GM20431 (cell line): ENCODE measurements around the gene LSM14A.

Experiments used
- in situ Hi-C: fragments of 300-500 bp; cut with MseI, MboI; formaldehyde crosslinking; loops from one replicate; pipeline ENCODE4 v1.15.0; 2020; ENCODE audit warnings: low sequenced_read_pairs; ENCODE audit not compliant: unreplicated experiment

LSM14A gene

DNA sequence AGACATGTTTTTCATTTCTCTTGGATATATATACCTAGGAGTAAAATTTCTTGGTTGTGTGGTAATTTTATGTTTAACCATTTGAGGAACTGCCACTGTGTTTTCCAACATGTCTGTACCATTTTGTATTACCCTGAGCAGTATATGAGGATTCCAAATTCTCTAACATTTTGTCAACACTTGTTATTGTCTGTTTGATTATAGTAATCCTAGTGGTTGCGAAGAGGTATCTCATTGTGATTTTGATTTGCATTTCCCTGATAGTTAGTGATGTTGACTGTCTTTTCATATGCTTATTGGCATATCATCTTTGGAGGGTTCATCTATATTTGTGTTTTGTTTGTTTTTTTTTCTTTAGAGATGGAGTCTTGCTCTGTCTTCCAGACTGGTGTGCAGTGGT, 103.4 kb downstream of the LSM14A start:
- in situ Hi-C loops = no loop called here

DNA sequence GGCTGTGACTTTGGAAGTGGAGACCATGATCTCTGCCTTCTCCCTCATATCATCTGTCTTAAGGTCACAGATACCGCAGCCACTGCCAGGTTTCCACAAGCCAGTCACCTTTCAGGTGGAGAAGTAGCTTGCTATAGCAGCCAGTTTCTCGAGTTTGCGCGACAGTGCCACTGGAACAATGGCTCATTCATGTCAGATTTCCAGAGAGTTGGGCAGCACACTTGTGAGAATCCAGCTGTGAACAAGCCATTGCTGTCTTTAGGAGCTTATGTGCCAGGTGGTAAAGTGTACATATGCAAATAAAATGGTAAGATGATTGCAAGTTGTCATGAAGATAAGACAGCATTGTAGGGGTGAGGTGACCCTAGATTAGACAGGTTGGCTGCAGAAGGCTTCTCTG, 104.3 kb downstream of the LSM14A start:
- in situ Hi-C loops = no loop called here

DNA sequence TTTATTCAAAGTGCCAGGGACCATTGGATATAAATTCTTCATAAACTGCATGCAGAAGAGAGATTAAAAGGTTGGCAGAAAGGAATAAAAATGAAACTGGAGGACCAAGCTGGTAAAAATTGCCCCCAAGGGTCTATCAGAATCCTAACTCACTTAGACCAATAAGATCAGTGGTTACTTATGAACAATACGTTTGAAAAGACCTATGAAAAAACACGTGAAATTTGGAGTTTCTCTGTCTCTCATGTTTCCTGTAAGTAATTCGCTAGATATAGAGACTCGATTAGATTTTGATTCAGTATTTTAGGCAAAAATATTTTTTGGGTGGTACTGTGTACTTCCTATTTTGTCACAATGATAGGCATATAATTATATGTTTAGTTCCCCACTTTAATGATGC, 104.9 kb downstream of the LSM14A start:
- in situ Hi-C loops = no loop called here

DNA sequence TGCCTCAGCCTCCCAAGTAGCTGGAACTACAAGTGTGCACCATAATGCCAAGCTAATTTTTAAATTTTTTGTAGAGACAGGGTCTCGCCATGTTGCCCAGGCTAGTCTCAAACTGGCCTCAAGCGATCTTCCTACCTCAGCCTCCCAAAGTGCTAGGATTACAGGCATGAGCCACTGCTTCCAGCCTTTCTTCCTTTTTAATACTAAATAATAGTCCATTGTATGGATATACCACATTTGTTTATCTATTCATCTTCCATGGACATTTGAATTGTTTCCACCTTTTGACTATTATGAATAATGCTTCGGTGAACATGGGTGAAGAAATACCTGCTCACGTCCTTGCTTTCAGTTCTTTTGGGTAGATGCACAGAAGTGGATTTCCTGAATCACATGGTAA, 106.5 kb downstream of the LSM14A start:
- in situ Hi-C loops = no loop called here
